Measurements from ENCODE around the gene PPY. TPM values are rescaled to one million over a fixed set of nuclear protein-coding genes. Genes with fewer than 3 reads are reported as not detected.
"Not testable (repeated sequence)": the region's sequence is repeated elsewhere in the genome, so short reads cannot be mapped to it uniquely, and the experiment has no call there.

PPY gene
- total RNA-seq, 6 experiments from 2014 or later, result not detected

DNA sequence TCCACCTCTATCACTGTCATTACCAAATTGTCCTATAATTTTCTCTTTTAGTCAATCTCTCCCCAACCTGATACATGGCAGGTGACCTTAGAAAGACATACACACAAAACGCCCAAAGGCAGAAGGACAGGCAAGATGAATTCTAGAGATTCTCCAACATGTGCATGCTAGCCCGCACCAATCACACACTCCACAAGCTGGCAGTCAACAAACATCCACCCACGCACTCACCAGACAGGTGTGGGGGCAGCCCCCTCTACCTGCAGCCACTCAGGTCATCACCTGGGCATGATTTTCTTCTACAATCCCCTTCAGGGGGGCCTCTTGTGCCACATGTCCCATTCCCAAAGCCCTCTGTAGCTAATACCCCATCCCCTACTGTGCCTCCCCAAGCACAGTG, 44.4 kb downstream of the PPY start:
- no peak for DNase-seq
- H3K4me1 ChIP-seq, result no peaks in the 10 kb centered on the region
- H3K36me3 ChIP-seq, result no peaks in the 10 kb centered on the region
- no peak for ATAC-seq
- 76% methylated on average over 3 of the region's 3 CpGs for WGBS (ENCODE audit: insufficient coverage, low coverage, low lambda C conversion rate, missing lambda C conversion rate)
- TF ChIP-seq POLR2A (IDR thresholded peaks at IDR 0.05), result no peak
- TF ChIP-seq, protein P1, sequence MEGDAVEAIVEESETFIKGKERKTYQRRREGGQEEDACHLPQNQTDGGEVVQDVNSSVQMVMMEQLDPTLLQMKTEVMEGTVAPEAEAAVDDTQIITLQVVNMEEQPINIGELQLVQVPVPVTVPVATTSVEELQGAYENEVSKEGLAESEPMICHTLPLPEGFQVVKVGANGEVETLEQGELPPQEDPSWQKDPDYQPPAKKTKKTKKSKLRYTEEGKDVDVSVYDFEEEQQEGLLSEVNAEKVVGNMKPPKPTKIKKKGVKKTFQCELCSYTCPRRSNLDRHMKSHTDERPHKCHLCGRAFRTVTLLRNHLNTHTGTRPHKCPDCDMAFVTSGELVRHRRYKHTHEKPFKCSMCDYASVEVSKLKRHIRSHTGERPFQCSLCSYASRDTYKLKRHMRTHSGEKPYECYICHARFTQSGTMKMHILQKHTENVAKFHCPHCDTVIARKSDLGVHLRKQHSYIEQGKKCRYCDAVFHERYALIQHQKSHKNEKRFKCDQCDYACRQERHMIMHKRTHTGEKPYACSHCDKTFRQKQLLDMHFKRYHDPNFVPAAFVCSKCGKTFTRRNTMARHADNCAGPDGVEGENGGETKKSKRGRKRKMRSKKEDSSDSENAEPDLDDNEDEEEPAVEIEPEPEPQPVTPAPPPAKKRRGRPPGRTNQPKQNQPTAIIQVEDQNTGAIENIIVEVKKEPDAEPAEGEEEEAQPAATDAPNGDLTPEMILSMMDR (IDR thresholded peaks at IDR 0.05), result no peak
- H3K4me3 ChIP-seq, result no peak overlapping the region
- no peaks in the 10 kb centered on the region for H3K9me3 ChIP-seq
- intact Hi-C loops (cut with DNase I), result no loop called here
- H3K27ac ChIP-seq, result no peak overlapping the region
- no peaks in the 10 kb centered on the region for H3K27me3 ChIP-seq

DNA sequence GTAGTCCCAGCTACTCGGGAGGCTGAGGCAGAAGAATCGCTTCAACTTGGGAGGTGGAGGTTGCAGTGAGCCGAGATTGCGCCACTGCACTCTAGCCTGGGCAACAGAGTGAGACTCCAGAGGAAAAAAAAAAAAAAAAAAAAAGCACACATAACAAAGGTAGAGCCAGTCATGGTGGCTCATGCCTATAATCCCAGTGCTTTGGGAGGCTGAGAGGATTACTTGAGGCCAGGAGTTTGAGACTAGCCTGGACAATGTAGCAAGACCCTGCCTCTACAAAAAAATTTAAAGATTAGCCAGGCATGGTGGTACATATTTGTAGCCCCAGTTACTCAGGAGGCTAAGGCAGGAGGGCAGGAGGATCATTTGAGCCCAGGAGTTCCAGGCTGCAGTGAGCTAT, 47.8 kb downstream of the PPY start:
- H3K4me3 ChIP-seq; intact Hi-C loops (cut with DNase I); ATAC-seq; H3K4me1 ChIP-seq; H3K36me3 ChIP-seq; H3K27me3 ChIP-seq; DNase-seq; H3K9me3 ChIP-seq; H3K27ac ChIP-seq: not testable (repeated sequence)
- WGBS (ENCODE audit: insufficient coverage, low coverage, low lambda C conversion rate, missing lambda C conversion rate), result 88% methylated on average over 3 of the region's 4 CpGs

DNA sequence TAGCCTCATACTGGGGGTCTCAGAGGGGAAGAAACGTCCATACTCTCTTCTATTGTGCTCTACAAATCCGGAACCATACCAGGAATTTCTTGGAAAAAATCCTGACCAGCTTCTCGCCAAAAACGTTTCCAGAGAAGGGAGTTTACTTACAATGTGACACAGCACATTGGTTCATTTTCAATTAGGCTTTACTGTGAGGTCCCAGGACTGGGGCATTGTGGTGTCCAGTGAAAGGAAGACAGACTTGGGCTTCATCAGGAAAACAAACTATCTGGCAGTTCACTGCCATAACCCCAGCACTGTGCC, 49.7 kb downstream of the PPY start:
- no peaks in the 10 kb centered on the region for H3K36me3 ChIP-seq
- H3K27me3 ChIP-seq, result no peaks in the 10 kb centered on the region
- H3K4me1 ChIP-seq, result no peaks in the 10 kb centered on the region
- WGBS (ENCODE audit: insufficient coverage, low coverage, low lambda C conversion rate, missing lambda C conversion rate), result 24% methylated on average over 4 of the region's 4 CpGs
- TF ChIP-seq, protein P1 (IDR thresholded peaks at IDR 0.05), result no peak
- H3K27ac ChIP-seq, result no peak overlapping the region
- H3K9me3 ChIP-seq, result no peaks in the 10 kb centered on the region
- H3K4me3 ChIP-seq, result no peak overlapping the region
- intact Hi-C loops (cut with DNase I), result no loop called here
- ATAC-seq, result no peak
- no peak for DNase-seq

DNA sequence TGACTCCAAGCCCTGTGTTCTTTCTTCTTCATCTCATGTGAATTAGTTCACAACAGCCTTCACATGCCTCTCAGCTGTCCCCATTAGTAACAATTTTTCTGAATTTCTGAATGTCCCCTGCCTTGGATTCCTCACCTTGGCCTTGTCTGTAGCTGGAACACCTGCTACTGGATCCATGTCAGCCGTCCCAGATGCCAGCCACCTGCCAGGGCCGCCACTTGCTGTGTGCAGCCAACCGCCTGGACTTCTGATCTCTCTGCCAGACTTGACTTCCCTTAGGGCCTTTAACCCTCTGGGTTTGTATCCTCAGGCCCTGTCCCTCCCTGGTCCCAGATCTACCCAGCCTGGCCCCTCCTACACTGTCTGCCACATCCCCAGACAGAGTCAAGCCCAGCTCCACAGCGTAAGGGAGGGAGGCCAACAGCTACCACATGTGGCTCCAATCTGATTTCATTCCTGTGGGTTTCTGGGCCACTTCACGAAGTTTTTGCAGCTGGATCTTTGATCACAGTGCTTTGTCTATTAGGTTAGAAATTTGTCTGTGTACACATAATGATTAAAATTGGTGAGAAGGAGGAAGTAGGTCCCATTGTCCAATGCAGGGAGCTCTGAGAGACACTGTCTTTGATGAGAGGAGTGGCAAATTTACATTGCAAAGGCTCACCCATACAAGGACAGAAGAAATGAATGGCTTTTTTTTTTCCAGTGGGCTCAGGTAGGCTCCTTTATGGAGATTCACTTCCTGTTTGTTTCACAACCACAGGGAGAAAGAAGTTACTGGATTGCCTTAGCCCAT, 50.2 kb downstream of the PPY start:
- no peak for DNase-seq

More for the DNA sequence above, 50.2 kb downstream of the PPY start:
- H3K9me3 ChIP-seq, result no peaks in the 10 kb centered on the region
- H3K4me1 ChIP-seq, result no peaks in the 10 kb centered on the region
- ATAC-seq, result no peak
- H3K27me3 ChIP-seq, result no peaks in the 10 kb centered on the region
- WGBS (ENCODE audit: insufficient coverage, low coverage, low lambda C conversion rate, missing lambda C conversion rate), result 83% methylated on average over 4 of the region's 5 CpGs
- intact Hi-C loops (cut with DNase I), result no loop called here
- H3K4me3 ChIP-seq, result no peak overlapping the region
- H3K36me3 ChIP-seq, result no peaks in the 10 kb centered on the region
- no peak for TF ChIP-seq POLR2A (IDR thresholded peaks at IDR 0.05)
- TF ChIP-seq, protein P1 (IDR thresholded peaks at IDR 0.05), result no peak
- H3K27ac ChIP-seq, result no peak overlapping the region

Other genes starting within 250 kb of the PPY start
- gene SOST, start 183.7 kb downstream of the PPY start, total RNA-seq, result not detected
- gene DUSP3, start 163.5 kb downstream of the PPY start, total RNA-seq, result 10 to 100 TPM; 75.1 to 97.2 (median 87.7) TPM
- gene CFAP97D1, start 162.0 kb downstream of the PPY start, total RNA-seq, result not detected
- gene MPP3, start 109.3 kb downstream of the PPY start, total RNA-seq, result 1 to 10 TPM; 1.3 to 2.5 (median 1.8) TPM
- gene CD300LG, start 95.3 kb downstream of the PPY start, total RNA-seq, result under 1 TPM in 5 of 6 experiments, not detected in 1; 0.12 to 0.73 (median 0.55) TPM
- gene MPP2, start 34.9 kb downstream of the PPY start, total RNA-seq, result 1 to 10 TPM in 1 of 6 experiments, under 1 TPM in 2, not detected in 3; 0.13 to 1.2 (median 0.18) TPM
- not detected for gene PYY, start 11.5 kb upstream of the PPY start, total RNA-seq
- gene NAGS, start 62.1 kb upstream of the PPY start, total RNA-seq, result 10 to 100 TPM; 12.1 to 56.2 (median 45.6) TPM
- gene TMEM101, start 72.5 kb upstream of the PPY start, total RNA-seq, result 10 to 100 TPM in 4 of 6 experiments, 1 to 10 TPM in 2; 6.7 to 23.6 (median 10.9) TPM
- gene LSM12, start 124.2 kb upstream of the PPY start, total RNA-seq, result 10 to 100 TPM; 24.2 to 30.6 (median 29.4) TPM
- 10 to 100 TPM in 2 of 6 experiments, 1 to 10 TPM in 4; 5.9 to 24.2 (median 9.9) TPM for gene G6PC3, start 128.3 kb upstream of the PPY start, total RNA-seq
- 10 to 100 TPM; 12.0 to 26.4 (median 15.5) TPM for gene HDAC5, start 181.2 kb upstream of the PPY start, total RNA-seq
- gene HROB, start 199.5 kb upstream of the PPY start, total RNA-seq, result 1 to 10 TPM in 1 of 6 experiments, under 1 TPM in 5; 0.20 to 1.1 (median 0.40) TPM
- 1 to 10 TPM in 1 of 6 experiments, not detected in 5; 1.5 TPM for gene ASB16, start 228.2 kb upstream of the PPY start, total RNA-seq
- 10 to 100 TPM; 13.8 to 18.0 (median 15.7) TPM for gene TMUB2, start 244.5 kb upstream of the PPY start, total RNA-seq